ENCODE results near the gene MEF2B.

MEF2B gene

GRCh38 chr19:19170053-19170872 is at the start of gene MEF2B:
Gene MEF2B, minus strand, starts transcription at chr19:19170263. Its CDS starts 19,528 bp downstream, at chr19:19150735.
- peak within 1 kb of the TSS; percentile 22 for H3K4me3 ChIP-seq (ENCODE audit: low read depth, low read length)

- H3K4me3 ChIP-seq (ENCODE audit: low read depth, low read length), result no peak overlapping the region
These were observed 48.8 kb upstream of the MEF2B start for GRCh38 chr19:19218911-19219310.

- no peak overlapping the region for H3K4me3 ChIP-seq (ENCODE audit: low read depth, low read length)
These were observed 47.0 kb upstream of the MEF2B start for GRCh38 chr19:19217099-19217498.

- H3K4me3 ChIP-seq (ENCODE audit: low read depth, low read length), result no peak overlapping the region
These were observed 45.7 kb upstream of the MEF2B start for GRCh38 chr19:19215792-19216191.

- H3K4me3 ChIP-seq (ENCODE audit: low read depth, low read length), result no peak overlapping the region
These were observed 44.8 kb upstream of the MEF2B start for GRCh38 chr19:19214892-19215291.

GRCh38 chr19:19214159-19214490 is 44.1 kb upstream of the MEF2B start:
- H3K4me3 ChIP-seq (ENCODE audit: low read depth, low read length), result no peak overlapping the region

- H3K4me3 ChIP-seq (ENCODE audit: low read depth, low read length), result no peak overlapping the region
These were observed 43.5 kb upstream of the MEF2B start for GRCh38 chr19:19213426-19214158.

DNA sequence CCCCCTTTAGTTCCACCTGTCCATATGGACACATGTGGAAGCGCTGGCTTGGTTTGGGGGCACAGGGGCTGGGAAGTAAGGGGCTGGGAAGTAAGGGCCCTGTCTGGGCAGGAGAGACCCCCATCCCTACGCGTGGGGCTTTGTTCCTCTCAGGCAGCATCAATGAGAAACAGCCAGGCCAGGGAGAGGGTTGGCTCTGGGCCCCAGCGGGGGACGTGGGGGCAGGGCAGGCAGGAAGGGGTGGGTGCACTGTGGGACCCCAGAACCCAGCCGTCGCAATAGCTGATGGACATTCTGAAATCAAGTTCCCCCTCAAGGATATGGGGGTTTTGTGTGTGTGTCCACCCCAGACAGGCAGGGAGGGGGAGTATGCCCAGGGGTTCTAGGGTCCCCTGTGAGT is 42.9 kb upstream of the MEF2B start:
- no peak overlapping the region for H3K4me3 ChIP-seq (ENCODE audit: low read depth, low read length)

DNA sequence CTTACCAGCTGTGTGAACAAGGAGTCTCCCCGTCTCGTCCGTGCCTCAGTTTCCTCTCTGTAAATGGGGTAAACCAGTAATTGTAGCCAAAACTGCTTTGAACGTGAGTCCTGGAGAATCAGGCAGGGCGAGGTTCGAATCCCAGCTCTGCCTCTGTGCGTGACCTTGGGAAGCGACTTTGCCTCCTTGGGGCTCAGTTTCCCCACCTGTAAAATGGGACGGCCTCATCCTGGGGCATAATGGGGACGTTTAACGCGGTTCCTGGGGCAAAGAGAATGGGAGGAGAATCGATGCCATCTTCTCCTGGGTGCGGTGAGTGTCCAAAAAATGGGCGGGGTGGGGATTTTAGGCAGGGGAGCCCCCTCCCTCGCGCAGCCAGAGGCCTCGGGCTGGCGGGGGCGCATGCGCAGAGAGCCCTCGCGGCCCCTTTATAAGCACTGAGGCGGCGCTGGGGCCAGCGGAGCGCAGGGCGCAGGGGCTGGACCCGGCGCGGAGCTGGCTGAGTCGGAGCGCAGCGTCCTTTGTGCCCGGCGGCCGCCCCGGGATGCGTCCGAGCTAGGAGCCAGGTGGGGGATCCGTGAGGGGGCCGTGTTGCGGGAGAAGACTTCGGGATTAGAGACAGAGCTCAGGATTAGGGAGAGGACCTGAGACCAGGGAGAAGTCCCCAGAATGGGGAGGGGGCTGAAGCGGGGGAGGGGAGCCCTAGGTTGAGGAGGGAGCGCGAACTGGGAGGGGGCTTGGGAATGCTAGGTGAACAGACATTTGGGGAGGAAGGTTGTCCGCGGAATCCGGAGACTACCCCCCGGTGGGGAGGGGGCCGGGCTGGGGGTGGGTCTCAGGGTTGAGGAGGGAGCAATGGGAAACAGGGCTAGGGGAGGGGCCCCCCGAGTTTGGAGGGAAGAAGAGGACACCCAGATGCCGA is 41.7 kb upstream of the MEF2B start, which contains the start of gene NCAN:
Gene NCAN (plus strand): TSS at position 460 of the 922 bp plus-strand sequence. CDS start 4,996 bp downstream, outside the sequence.
- H3K4me3 ChIP-seq (ENCODE audit: low read depth, low read length), result peak within 1 kb of the TSS; percentile 53

GRCh38 chr19:19209372-19209771 is 39.3 kb upstream of the MEF2B start:
- no peak overlapping the region for H3K4me3 ChIP-seq (ENCODE audit: low read depth, low read length)

DNA sequence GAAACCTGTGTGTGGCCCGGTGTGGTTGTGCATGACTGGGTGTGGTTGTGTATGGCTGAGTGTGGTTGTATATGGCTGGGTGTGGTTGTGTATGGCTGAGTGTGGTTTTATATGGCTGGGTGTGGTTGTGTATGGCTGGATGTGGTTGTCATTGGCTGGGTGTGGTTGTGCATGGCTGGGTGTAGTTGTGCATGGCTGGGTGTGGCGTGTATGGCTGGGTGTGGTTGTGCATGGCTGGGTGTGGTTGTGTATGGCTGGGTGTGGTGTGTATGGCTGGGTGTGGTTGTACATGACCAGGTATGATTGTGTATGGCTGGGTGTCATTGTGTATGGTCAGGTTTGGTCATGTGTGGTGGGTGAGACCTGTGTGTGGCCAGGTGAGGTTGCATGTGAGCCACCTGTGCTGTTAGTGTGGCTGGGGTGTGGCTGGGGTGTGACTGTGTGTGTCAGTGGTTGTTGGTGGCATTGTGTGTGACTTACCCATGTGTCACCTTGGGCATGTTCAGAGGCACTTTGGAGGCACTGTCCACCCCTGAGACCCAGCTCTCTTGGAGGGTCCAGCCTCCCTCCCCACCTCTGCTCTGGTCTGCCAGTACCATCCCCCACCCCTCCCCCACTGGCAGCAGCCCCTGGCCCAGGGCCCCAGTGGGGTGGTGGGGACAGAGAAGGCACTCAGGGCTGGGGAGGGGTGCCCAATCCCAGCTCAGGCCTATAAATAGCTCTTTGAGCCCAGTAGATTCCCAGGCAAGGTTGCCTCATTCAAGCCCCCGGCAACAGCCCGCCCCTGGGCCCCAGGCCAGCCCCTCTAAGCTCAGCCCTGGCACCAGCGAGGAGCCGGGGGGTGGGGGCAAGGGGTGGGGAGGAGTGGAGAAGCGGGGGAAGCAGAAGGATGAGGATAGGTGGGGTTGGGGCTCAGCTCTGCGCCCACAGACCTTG is 37.8 kb upstream of the MEF2B start:
- H3K4me3 ChIP-seq (ENCODE audit: low read depth, low read length), result no peak overlapping the region

DNA sequence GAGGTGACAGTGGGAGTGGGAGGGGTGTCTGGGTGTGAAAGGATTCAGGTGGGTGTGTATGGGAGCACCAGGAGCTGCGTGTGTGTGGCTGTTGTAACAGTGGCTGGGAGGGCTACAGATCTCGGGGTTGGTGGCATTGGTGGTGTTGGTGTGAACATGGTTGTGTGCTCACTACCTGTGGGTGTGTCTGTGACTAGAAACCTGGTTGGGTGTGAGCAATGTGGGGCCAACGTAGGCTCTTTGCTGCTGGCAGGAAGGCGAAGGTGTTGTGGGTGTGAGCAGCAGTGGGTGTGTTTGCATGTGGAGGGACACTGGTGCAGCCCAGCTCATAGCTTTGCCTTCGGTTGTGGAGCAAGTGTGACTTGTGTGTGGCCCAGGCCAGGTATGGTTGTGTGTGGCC is 36.9 kb upstream of the MEF2B start:
- H3K4me3 ChIP-seq (ENCODE audit: low read depth, low read length), result no peak overlapping the region

- no peak overlapping the region for H3K4me3 ChIP-seq (ENCODE audit: low read depth, low read length)
These were observed 35.6 kb upstream of the MEF2B start for GRCh38 chr19:19205416-19206410.

DNA sequence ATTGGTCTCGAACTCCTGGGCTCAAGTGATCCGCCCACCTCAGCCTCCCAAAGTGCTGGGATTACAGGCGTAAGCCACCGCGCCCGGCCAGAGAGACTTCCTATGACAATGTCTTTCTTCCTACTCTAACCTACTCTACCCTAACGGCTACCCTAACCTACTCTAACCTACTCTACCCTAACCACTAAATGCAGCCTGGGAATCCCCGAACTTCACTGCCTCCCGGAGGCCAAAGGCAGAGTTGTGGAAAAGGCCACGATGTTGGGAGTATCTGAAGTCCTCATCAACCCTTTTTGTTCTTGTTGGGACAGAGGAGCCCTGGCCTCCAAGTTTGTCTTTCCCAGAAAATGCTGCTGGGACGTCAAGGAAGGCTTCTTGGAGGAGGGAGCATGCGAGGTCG is 34.1 kb upstream of the MEF2B start:
- H3K4me3 ChIP-seq (ENCODE audit: low read depth, low read length), result no peak overlapping the region

- peak within 1 kb of the TSS; percentile 66 for H3K4me3 ChIP-seq (ENCODE audit: low read depth, low read length)
These were observed 33.2 kb upstream of the MEF2B start, which contains the start of gene NR2C2AP for GRCh38 chr19:19203012-19203856. Gene NR2C2AP, minus strand, starts transcription at chr19:19203414. Its CDS starts 354 bp downstream, at chr19:19203060.

- H3K4me3 ChIP-seq (ENCODE audit: low read depth, low read length), result peak overlapping the region; percentile 66
These were observed 32.6 kb upstream of the MEF2B start for GRCh38 chr19:19202707-19203011.

DNA sequence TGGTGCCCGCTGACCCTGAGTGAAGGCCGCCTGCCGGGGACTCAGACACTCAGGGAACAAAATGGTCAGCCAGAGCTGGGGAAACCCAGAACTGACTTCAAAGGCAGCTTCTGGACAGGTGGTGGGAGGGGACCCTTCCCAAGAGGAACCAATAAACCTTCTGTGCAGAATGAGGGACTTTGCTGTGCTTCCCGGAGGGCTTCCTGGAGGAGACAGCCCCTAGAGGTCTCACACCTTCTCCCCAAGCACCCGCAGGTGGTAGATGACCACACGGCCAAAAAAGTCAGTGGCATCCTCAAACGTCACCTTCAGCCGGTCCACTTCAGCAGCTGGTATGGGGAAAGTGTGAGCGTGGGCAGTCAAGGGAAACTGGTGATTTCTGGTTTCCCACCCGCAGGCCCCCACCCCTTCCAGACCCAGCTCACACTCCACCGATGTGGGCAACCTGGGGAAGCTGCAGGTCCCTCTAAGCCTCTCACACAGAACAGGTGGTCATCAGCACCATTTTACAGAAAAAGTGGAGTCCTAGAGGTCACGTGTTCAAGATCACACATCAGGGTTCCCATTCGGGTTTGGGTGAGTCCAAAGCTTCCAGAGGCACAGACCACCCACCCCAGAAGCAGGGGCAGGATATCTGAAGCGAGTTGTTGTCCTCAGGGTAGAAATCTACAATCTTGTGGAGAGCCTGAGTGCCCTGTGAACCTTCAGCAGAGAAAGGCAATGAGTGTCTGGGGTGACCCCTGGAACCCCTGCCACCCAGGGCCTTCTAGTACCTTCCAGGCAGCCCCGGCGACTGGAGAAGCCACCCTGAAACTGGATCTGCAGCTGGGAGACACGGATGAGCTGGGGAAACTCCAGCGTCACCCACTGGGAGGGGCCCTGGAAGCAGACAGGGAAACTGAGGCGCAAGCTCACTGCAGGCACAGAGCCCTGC is 31.9 kb upstream of the MEF2B start:
- no peak overlapping the region for H3K4me3 ChIP-seq (ENCODE audit: low read depth, low read length)
